CD4-positive, alpha-beta T cell treated with Interferon alpha-2 for 1 hour (primary cell): ENCODE measurements around the gene ABHD10.
"Not testable (repeated sequence)": the region's sequence is repeated elsewhere in the genome, so short reads cannot be mapped to it uniquely, and the experiment has no call there.

Source experiments
- DNase-seq, 2 donors: peaks; one replicate each; pipeline ENCODE4 v3.0.0-alpha.2; 2020 to 2022

ABHD10 gene

DNA sequence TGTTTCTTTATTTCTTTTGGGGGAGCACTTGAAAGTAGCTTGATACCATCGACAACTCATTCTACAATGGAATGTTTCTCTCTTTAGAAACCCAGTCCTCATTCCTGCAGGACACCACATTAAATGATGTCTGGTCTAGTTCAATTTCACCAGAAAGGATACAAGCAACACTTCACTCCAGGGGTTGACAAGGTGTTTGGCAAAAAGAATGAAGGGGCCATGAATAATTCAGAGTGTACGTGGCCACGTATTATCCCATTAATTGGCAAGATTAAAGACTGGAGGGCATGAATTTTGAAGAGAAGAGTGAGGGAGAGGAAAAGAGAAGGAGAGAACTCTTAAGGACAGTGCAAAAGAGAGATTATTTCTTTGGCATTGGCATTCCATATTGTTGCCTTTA is 56.4 kb downstream of the ABHD10 start:
- DNase-seq, result no peak

DNA sequence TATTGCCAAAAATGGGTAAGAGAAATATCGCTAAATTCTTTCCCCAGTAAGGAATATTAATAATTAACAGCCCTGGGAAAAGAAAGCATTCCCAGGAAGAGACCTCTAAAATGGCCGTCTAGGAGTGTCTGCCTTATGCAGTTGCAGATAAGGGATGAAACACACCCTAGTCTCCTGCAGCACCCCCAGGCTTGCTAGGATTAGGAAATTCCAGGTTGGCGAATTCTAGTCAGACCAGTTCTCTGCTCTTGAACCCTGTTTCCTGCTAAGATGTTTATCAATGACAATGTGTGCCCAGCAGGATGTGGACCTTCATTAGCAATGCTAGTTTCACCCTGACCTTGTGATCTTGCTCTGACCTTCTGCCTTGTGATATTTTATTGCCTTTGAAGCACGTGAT is 58.4 kb downstream of the ABHD10 start:
- not testable (repeated sequence) for DNase-seq

DNA sequence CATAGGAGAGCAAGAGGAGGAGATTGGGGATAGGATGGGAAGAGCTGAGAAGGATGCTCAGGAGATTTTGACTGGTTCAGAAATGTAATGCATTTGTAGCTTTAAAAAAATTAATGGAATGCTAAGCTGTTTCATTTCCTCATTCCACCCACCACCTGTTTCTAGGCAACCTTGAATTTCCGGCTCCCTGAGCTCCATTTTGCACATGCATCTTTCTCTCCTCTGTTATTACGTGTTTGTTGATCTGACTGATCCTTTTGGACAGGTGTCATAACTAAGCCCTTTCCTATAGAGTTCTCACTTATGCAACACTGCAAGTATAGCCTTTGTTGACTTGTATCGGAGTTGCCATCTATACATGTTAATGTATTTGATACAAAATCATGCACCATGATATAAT is 60.0 kb downstream of the ABHD10 start:
- no peak for DNase-seq

DNA sequence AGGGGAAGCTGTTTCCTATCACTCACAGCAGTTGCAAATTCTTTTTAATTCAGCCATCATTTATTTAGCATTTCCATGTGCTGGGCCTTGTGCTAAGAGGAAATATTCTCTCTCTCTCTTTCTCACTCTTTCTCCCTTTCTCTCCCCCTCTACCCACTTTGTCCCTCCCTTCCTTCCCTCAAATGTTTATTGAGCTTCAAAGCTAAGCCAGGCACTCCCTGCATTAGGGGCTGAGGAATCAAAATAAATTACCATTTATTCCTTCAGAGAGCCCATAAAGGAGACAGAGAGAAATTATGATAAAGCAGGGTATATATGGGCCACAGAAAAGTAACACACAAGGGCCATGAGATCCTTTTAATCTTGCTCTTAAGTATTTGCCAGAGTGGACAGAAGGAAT is 62.5 kb downstream of the ABHD10 start:
- no peak for DNase-seq

DNA sequence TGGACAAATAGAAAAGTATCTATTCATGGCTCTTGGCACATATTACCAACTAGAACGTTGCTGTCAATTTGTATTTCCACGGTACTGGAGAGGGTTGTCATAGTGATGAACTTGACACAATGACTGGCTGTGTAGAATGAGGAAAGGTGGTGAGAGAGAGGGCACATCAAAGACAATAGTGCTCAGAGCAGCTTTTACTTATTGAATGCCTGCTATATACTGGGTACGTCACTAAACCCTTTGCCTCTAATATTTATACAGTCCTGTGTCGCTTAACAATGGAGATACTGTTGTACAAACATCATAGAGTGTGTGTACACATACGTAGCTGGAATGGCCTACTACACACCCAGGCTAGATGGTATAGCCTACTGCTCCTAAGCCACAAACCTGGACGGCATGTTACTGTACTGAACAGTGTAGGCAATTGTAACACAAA is 64.0 kb downstream of the ABHD10 start:
- DNase-seq, result no peak
